OCI-LY3 (cell line): ENCODE measurements around the gene SAMD14.
A peak's percentile ranks its signal among the peaks of the same experiment; 100 is the strongest.

ENCODE experiments used
- H2AFZ ChIP-seq: fragments of 200-600, 300-600 bp; shearing (Covaris generic); 2 replicates; pipeline ENCODE4 v1.6.0; 2014; ENCODE audit warnings: antibody characterized with exemption, low read depth, low read length
- H3K27ac ChIP-seq: fragments of 200-600, 300-600 bp; sonication (generic); 2 replicates; pipeline ENCODE4 v1.5.1; 2014; ENCODE audit warnings: mild to moderate bottlenecking, low read length, moderate library complexity, mixed read lengths
- H3K27me3 ChIP-seq: fragments of 200-600, 300-600 bp; sonication (generic); 2 replicates; pipeline ENCODE4 v1.6.1; 2014; ENCODE audit warnings: low read depth, low read length, mixed read lengths
- H3K36me3 ChIP-seq: fragments of 200-600, 300-600 bp; sonication (generic); replicated peaks from 2 replicates; pipeline ENCODE3; 2014; ENCODE audit warnings: low read depth, low read length, mixed read lengths
- H3K4me1 ChIP-seq: fragments of 300-600, 200-600 bp; sonication (generic); 2 replicates; pipeline ENCODE4 v1.6.1; 2014; ENCODE audit warnings: low read length, mixed read lengths
- H3K4me2 ChIP-seq: fragments of 200-600, 300-600 bp; sonication (generic); 2 replicates; pipeline ENCODE4 v1.6.1; 2014; ENCODE audit warnings: low read length, mixed read lengths
- H3K4me3 ChIP-seq: fragments of 300-600, 200-600 bp; sonication (generic); 2 replicates; pipeline ENCODE4 v1.5.1; 2014; ENCODE audit warnings: antibody characterized with exemption, mild to moderate bottlenecking, low read length, moderate library complexity
- H3K79me2 ChIP-seq: fragments of 300-600, 200-600 bp; shearing (Covaris generic); 2 replicates; pipeline ENCODE4 v1.6.1; 2014; ENCODE audit warnings: mild to moderate bottlenecking, low read length, mixed read lengths
- H3K9ac ChIP-seq: fragments of 300-600, 200-600 bp; shearing (Covaris generic); 2 replicates; pipeline ENCODE4 v1.6.0; 2014; ENCODE audit warnings: mild to moderate bottlenecking, low read length, moderate library complexity
- H3K9me3 ChIP-seq: fragments of 200-600, 300-600 bp; shearing (Covaris generic); 2 replicates; pipeline ENCODE4 v1.6.1; 2014; ENCODE audit warnings: low read length, mixed read lengths; ENCODE audit not compliant: insufficient read depth
- H4K20me1 ChIP-seq: fragments of 200-600, 300-600 bp; sonication (generic); 2 replicates; pipeline ENCODE4 v1.6.1; 2016; ENCODE audit warnings: low read length, mixed read lengths; ENCODE audit not compliant: insufficient read depth
- CTCF ChIP-seq: fragments of 200-600, 300-600 bp; sonication (generic); IDR thresholded peaks from 2 replicates; pipeline ENCODE4 v1.5.1; 2014; ENCODE audit warnings: antibody characterized with exemption, low read length, low read depth
- EZH2phosphoT487 ChIP-seq: fragments of 200-600 bp; shearing (Covaris generic); IDR thresholded peaks from 2 replicates; pipeline ENCODE4 v1.6.1; 2018; ENCODE audit warnings: antibody characterized with exemption, mixed run types, low read depth

SAMD14 gene

GRCh38 chr17:50097455-50097854 lies 32.5 kb downstream of the SAMD14 start:
- Histone ChIP-seq H3K4me1 (peaks cover 20% of the 10 kb centered on the region), H3K9me3 (no peaks in the 10 kb centered on the region), H3K36me3 (no peaks in the 10 kb centered on the region), H3K9ac (no peak overlapping the region), H3K27me3 (no peaks in the 10 kb centered on the region), H3K4me2 (no peak overlapping the region), H3K4me3 (no peak overlapping the region), H4K20me1 (no peaks in the 10 kb centered on the region), H3K79me2 (peaks cover 8% of the 10 kb centered on the region; the same call in 1 of the 2 replicates), H2AFZ (no peak overlapping the region), H3K27ac (no peak overlapping the region)
- no peak for TF ChIP-seq EZH2phosphoT487
- no peak for TF ChIP-seq CTCF

GRCh38 chr17:50096758-50097157 lies 33.2 kb downstream of the SAMD14 start:
- H3K4me2 ChIP-seq: peak overlapping the region; percentile 98; the same call in 1 of the 2 replicates
- no peak for TF ChIP-seq CTCF
- no peak for TF ChIP-seq EZH2phosphoT487

GRCh38 chr17:50096092-50096491 lies 33.9 kb downstream of the SAMD14 start:
- Histone ChIP-seq H4K20me1 (no peaks in the 10 kb centered on the region), H3K4me2 (peak overlapping the region; percentile 98), H3K4me3 (peak overlapping the region; percentile 84), H3K36me3 (no peaks in the 10 kb centered on the region), H3K27ac (no peak overlapping the region), H3K9ac (peak overlapping the region; percentile 81), H3K4me1 (peaks cover 20% of the 10 kb centered on the region), H2AFZ (no peak overlapping the region), H3K9me3 (no peaks in the 10 kb centered on the region), H3K27me3 (no peaks in the 10 kb centered on the region), H3K79me2 (peaks cover 8% of the 10 kb centered on the region; the same call in 1 of the 2 replicates)
- TF ChIP-seq CTCF: no peak
- TF ChIP-seq EZH2phosphoT487: no peak

More at GRCh38 chr17:50096758-50097157, 33.2 kb downstream of the SAMD14 start:
- no peak overlapping the region for H2AFZ ChIP-seq
- no peaks in the 10 kb centered on the region for H4K20me1 ChIP-seq
- H3K27ac ChIP-seq: no peak overlapping the region
- H3K4me1 ChIP-seq: peaks cover 20% of the 10 kb centered on the region
- H3K9ac ChIP-seq: no peak overlapping the region
- no peaks in the 10 kb centered on the region for H3K9me3 ChIP-seq
- peaks cover 8% of the 10 kb centered on the region; the same call in 1 of the 2 replicates for H3K79me2 ChIP-seq
- H3K36me3 ChIP-seq: no peaks in the 10 kb centered on the region
- no peak overlapping the region for H3K4me3 ChIP-seq
- no peaks in the 10 kb centered on the region for H3K27me3 ChIP-seq

- Histone ChIP-seq H3K4me3 (peak overlapping the region; percentile 84), H3K9ac (peak overlapping the region; percentile 81), H3K9me3 (no peaks in the 10 kb centered on the region), H3K27me3 (no peaks in the 10 kb centered on the region), H2AFZ (peak overlapping the region; percentile 63), H3K79me2 (peaks cover 8% of the 10 kb centered on the region; the same call in 1 of the 2 replicates), H3K4me1 (peaks cover 20% of the 10 kb centered on the region), H3K27ac (peak overlapping the region; percentile 37), H4K20me1 (no peaks in the 10 kb centered on the region), H3K4me2 (peak overlapping the region; percentile 98), H3K36me3 (no peaks in the 10 kb centered on the region)
- TF ChIP-seq CTCF (no peak), EZH2phosphoT487 (no peak)
Observed at GRCh38 chr17:50095626-50096037, 34.3 kb downstream of the SAMD14 start.
